Putamen (tissue), 1 donor: ENCODE measurements around the gene ETNK1.

Experiments
- DNase-seq: peaks from one replicate; pipeline ENCODE4 v3.0.0-alpha.2; 2016; ENCODE audit warnings: low spot score

Gene ETNK1

GRCh38 chr12:22635812-22636211 lies 10.8 kb downstream of the ETNK1 start:
- DNase-seq: no peak

DNA sequence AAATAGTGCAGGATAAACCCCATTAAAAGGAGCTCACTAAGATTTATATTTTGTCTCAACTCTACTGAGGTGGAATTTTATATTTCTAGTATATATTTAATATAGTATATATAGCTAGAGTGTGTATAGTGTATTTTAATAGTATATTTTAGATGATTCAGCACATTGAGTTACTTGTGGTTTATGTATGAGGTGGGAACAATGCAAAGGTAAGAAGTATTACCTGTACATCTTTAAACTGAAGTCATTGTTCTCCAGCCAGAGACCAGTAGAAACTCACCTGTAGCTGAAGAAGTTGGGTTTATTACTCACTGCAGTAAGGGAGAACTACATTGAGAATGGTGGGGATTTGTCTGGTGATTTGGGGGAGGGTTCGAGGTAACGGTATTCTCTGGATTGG lies 15.9 kb downstream of the ETNK1 start:
- DNase-seq: no peak

- no peak for DNase-seq
These were observed 16.5 kb downstream of the ETNK1 start for GRCh38 chr12:22641353-22642053.

DNA sequence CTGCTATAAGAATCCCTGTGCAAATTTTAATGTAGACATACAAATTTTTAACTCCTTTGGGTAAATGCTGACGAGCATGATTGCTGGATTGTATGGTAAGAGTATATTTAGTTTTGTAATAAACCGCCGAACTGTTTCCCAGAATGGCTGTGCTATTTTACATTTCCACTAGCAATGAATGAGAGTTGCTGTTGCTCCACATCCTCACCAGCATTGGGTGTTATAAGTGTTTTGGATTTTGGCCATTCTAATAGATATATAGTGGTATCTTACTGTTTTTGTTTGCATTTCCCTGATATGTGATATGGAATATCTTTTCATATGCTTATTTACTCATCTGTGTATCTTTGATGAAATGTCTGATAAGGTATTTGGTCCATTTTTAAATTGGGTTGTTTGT lies 23.7 kb downstream of the ETNK1 start:
- DNase-seq: no peak

GRCh38 chr12:22653075-22653474 lies 28.1 kb downstream of the ETNK1 start:
- DNase-seq: no peak

DNA sequence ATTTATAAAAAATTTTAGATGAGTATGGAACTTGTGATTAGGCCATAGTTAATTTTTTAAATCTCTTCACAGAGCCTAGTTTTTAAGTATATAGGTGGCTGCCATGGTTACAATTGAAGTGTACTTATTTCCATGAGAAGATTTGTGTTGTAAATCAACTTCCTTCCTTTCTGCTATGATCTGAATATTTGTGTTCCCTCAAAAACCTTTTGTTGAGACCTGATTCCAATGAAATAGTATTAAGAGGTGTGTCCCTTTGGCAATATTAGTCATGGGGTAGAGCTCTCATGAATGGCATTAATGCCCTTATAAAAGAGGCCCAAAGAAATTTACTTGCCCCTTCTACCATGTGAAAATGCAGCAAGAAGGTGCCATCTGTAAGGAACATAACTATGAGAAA lies 28.8 kb downstream of the ETNK1 start:
- DNase-seq: no peak

DNA sequence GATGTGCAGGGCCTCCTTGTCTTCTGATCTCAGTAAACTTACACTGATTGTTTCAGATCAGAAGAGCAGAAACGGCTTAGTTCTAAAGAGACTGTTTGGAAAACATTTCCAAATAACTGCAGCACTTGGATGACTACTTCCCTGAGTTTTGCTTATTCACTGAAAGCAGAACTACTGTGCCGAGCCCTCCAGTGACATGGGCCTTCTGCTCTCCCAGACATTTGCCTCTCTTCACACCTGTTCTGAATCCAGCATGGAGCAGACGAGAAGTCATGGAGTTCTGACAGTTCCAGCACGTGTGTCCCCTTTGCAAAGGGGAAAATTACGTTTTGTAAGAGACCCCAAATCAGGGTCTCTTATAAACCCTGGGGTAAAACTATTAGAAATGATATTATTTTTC lies 31.4 kb downstream of the ETNK1 start:
- no peak for DNase-seq

DNA sequence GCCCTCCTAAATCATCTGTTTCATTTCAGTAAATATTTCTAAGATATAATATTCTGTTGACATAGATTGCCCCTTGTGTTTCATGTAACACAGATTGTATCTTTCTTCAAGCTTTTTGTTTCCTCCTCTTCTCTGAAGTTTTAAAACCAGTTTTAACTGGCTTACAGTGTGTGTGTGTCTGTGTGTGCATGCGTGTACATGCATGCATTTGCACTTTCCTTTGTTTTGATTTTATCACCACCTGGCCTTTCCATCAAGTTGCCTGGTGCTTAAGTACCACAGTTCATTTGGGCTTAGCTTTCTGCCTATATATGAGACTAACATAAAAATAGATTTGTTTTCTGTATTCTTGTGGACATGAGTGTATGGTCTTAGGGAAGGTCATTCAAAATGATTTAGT lies 31.9 kb downstream of the ETNK1 start:
- DNase-seq: no peak

GRCh38 chr12:22657538-22657937 lies 32.6 kb downstream of the ETNK1 start:
- no peak for DNase-seq

DNA sequence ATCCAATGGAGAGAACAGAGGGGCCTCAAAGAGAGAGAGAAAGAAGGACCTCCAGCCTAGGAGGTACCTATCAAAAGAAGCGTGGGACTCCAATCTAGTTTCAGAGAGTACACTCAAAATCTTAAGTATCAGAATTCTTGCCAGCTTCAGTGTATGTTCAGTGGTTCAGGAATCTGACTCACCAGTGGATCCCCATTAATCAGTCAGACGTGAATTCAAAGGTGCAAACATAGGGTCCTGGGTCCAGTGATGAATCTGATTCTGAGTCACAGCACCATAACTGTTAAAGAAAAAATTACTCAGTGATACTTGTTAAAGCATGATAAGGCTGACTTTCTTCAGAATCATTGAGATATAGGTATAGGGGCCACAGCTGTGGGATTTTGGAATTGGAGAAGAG lies 33.2 kb downstream of the ETNK1 start:
- no peak for DNase-seq

DNA sequence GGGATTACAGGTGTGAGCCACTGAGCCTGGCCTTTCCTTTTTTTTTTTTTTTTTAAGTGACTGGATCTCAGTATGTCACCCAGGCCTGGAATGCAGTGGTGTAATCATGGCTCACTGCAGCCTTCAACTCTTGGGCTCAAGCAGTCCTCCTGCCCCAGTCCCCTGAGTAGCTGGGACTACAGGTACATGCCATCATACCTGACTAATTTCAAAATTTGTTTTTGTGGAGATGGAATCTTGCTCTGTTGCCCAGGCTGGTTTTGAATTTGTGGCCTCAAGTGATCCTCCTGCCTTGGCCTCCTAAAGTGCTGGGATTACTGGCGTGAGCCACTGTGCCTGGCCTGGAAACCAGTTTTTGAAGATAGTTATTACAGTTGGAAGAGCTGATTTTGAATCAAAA lies 37.4 kb downstream of the ETNK1 start:
- no peak for DNase-seq

- DNase-seq: no peak
These were observed 40.5 kb downstream of the ETNK1 start for GRCh38 chr12:22665476-22665875.

DNA sequence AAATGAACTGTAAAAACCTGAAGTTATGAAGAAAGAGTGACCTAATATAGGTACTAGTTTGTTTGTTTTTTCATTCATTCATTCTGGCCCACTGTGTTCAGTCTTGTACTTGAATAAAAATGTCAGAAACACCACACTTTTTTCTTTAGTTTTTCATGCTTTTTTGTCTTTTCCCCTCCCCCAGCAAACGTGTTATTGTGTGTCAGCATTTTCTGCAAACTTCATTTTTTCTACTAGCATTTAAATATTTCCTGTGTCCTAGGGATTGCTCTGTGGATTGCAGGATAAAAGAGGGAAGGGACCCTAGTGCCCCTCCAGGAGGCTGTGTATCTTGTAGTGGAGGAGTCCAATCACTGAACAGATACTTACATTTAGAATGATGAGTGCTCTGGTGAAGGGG lies 42.2 kb downstream of the ETNK1 start:
- DNase-seq: no peak

DNA sequence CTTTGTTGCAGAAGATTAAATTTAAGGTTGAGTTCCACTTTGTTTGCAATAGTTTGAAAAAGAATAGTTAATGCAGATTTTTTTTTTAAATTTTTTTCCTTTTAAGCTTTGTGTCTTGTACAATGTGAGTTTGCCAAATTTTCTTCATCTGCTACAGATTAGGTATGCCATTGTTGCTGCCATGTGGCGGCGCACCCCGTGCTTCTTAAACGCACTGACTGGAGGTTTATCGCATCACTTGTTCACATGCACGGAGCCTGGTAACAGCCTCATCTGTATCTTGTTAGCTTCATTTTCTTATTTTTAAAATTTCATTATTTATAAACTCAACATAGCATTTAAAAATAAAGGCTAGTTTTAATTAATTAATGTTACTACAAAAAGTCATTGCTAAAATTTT lies 43.5 kb downstream of the ETNK1 start:
- no peak for DNase-seq

- DNase-seq: no peak
These were observed 45.8 kb downstream of the ETNK1 start for GRCh38 chr12:22670762-22671161.

GRCh38 chr12:22672951-22673350 lies 48.0 kb downstream of the ETNK1 start:
- no peak for DNase-seq

DNA sequence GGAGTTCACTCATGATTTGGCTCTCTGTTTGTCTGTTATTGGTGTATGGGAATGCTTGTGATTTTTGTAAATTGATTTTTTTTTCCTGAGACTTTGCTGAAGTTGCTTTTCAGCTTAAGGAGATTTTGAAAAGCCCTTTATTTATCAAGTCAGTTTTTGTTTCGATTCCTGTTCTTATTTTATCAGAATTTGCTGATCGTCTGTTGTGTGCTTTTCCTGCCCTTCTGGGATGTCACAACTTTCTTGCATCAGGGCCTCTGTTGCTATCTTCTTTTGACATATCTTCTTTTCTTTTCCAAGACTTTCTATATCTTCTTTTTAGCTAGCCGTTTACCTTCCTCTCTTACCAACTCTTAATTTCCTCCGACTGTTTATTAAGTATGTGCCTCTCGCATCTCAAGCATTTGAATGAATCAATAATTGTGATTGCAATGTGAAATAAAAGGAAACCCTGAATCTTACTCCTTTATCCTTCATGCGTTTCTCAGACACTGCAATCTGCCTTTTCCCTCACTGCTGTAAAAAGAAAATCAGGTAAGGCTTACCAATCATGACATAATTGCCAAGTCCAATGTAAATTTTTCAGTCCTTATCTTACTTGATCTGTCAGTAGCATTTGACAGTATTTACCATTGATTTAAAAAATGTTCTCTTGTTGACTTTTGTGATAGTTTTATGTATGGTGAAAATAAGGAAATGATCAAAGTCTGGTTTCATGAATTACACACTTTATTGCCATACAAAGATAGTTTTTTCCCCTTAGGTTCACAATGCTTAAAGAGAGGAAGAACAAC lies 53.0 kb downstream of the ETNK1 start:
- no peak for DNase-seq

- DNase-seq: no peak
These were observed 57.7 kb downstream of the ETNK1 start for GRCh38 chr12:22682663-22683062.

DNA sequence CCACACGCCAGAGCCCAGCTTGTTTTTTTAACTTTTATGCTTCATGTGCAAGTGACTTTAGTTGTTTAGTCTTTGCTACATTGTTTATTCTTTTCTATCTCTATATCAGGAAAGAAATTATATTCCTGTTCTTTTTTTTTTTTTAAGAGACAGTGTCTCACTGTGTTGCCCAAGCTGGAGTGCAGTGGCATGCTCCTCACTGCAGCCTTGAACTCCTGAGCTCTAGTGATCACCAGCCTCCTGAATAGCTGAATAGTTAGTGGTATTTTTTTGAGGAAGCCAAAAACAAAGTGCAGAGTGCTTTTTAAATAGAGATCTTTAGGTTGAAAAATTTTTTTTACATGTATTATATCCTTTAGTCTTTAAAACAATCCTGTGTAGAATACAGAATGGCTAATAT lies 58.2 kb downstream of the ETNK1 start:
- DNase-seq: no peak

DNA sequence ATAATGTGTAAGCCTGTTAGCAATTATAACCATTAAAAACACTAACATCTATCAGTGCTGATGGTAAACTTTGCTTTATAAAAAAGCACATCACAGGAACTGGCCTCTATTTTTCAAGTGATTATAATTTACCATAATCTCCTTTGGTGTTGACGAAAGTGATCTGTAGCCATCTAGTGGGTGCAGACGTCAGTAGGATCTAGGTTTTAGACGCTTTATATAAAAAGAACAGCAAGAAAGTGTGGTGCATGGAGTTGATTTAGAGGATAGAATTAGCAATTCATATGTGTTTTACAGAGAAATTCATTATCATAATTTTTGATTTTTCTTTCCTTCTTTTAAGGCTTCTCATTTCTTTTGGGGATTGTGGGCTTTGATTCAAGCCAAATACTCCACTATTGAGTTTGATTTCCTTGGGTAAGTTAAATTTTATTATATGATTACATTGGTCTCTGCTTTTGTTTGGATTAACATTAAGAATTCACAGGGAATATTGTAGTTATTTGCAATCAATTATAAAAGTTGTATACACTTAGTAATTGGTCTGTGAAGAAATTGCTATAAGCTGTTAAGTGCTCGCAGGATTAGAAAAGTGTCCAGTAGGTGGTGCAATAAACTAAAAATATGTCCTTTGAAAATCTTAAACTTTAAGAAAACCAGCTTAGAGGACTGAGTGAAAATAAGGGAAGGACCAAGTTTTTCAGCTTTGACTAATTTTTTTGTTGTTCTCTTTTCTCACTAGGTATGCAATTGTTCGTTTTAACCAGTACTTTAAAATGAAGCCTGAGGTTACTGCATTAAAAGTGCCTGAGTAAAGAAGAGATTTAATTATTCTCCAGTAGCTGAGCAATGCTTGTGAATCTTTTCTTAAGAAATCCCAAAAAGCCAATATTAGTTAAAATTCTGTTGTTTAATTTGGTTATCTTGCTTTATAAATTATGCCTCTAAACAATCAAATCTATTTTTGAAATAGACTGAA lies 59.5 kb downstream of the ETNK1 start:
- peak; percentile 22 for DNase-seq

DNA sequence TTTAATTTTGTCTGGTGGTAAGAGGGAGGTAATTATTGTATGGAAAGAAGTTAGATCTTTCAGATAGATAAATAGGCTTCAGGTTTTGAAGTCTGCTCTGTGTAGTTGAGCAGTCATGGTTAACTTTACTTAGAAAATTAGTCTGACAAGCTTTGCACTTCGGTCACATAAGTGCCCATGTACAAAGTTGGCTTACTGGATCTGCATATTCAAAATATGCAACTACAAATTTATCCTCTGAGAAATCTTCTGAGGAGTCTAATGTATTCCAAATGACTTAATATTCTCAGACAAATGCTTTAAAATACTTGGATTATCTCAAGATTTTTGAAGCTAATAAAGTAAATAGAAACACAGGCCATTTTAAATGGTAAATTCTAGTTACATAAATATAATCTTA lies 61.2 kb downstream of the ETNK1 start:
- no peak for DNase-seq

GRCh38 chr12:22687361-22688076 lies 62.5 kb downstream of the ETNK1 start:
- DNase-seq: peak; percentile 14
